GM21367 (cell line): ENCODE data around the gene MUTYH.
A peak's percentile ranks its signal among the peaks of the same experiment; 100 is the strongest.
"Not testable (repeated sequence)": the region's sequence is repeated elsewhere in the genome, so short reads cannot be mapped to it uniquely, and the experiment has no call there.

Experiments used
- ATAC-seq: cut with Tn5 transposase; IDR thresholded peaks from one replicate; pipeline ENCODE4 v1.9.1; 2021; ENCODE audit not compliant: unreplicated experiment

MUTYH gene

GRCh38 chr1:45325851-45326506 is 14.3 kb downstream of the MUTYH start:
- ATAC-seq: no peak

GRCh38 chr1:45322486-45323040 is 17.7 kb downstream of the MUTYH start:
- no peak for ATAC-seq

- ATAC-seq: no peak
These were observed 18.8 kb downstream of the MUTYH start for GRCh38 chr1:45321444-45321843.

GRCh38 chr1:45319761-45320160 is 20.5 kb downstream of the MUTYH start:
- no peak for ATAC-seq

GRCh38 chr1:45317166-45317565 is 23.1 kb downstream of the MUTYH start:
- ATAC-seq: no peak

- no peak for ATAC-seq
These were observed 26.0 kb downstream of the MUTYH start for GRCh38 chr1:45314266-45314665.

- no peak for ATAC-seq
These were observed 33.3 kb downstream of the MUTYH start for GRCh38 chr1:45306905-45307304.

- no peak for ATAC-seq
These were observed 33.9 kb downstream of the MUTYH start for GRCh38 chr1:45306319-45306718.

- no peak for ATAC-seq
These were observed 35.0 kb downstream of the MUTYH start for GRCh38 chr1:45305231-45305630.

GRCh38 chr1:45304311-45305081 is 35.7 kb downstream of the MUTYH start:
- no peak for ATAC-seq

GRCh38 chr1:45303520-45304310 is 36.5 kb downstream of the MUTYH start:
- ATAC-seq: peak; percentile 56

- no peak for ATAC-seq
These were observed 37.6 kb downstream of the MUTYH start for GRCh38 chr1:45302505-45303150.

GRCh38 chr1:45300669-45300997 is 39.6 kb downstream of the MUTYH start:
- no peak for ATAC-seq

- no peak for ATAC-seq
These were observed 40.1 kb downstream of the MUTYH start for GRCh38 chr1:45299981-45300668.

- no peak for ATAC-seq
These were observed 40.9 kb downstream of the MUTYH start for GRCh38 chr1:45299296-45299695.

- no peak for ATAC-seq
These were observed 42.4 kb downstream of the MUTYH start for GRCh38 chr1:45297666-45298356.

GRCh38 chr1:45291716-45292115 is 48.5 kb downstream of the MUTYH start:
- ATAC-seq: no peak

- not testable (repeated sequence) for ATAC-seq
These were observed 49.2 kb downstream of the MUTYH start for GRCh38 chr1:45291002-45291401.

- not testable (repeated sequence) for ATAC-seq
These were observed 53.7 kb downstream of the MUTYH start for GRCh38 chr1:45286521-45286920.

GRCh38 chr1:45284858-45285257 is 55.4 kb downstream of the MUTYH start:
- not testable (repeated sequence) for ATAC-seq
